Suprapubic skin (tissue), 3 donors: ENCODE results near the gene GLUD2.

Source experiments
- CTCF ChIP-seq, 2 donors: fragments of 200-600 bp in 1 of 2; fragments of 450-650 bp in 1 of 2; sonication (generic) in 1 of 2; IDR thresholded peaks; one replicate each; pipeline ENCODE4 v1.5.1; 2016 to 2019; ENCODE audit warnings: antibody characterized with exemption in 2 of 2, mild to moderate bottlenecking in 1 of 2, moderate library complexity in 1 of 2
- POLR2A ChIP-seq, 2 donors: fragments of 450-650 bp; IDR thresholded peaks; one replicate each; pipeline ENCODE4 v1.6.1; 2017; ENCODE audit warnings: antibody characterized with exemption in 2 of 2, mild to moderate bottlenecking in 2 of 2, moderate library complexity in 2 of 2

- TF ChIP-seq CTCF (IDR thresholded peaks at IDR 0.05) = no peak
- no peak for TF ChIP-seq POLR2A (IDR thresholded peaks at IDR 0.05)
Measured at GRCh38 chrX:120999413-120999812, 48.0 kb upstream of the GLUD2 start.
